Measurements from ENCODE around the gene SMIM38. TPM values are rescaled to one million over a fixed set of nuclear protein-coding genes. Genes with fewer than 3 reads are reported as not detected.

Gene SMIM38
- 1 to 10 TPM in 2 of 4 donors, under 1 TPM in 2; 0.13 to 1.8 (median 0.98) TPM for total RNA-seq

GRCh38 chr11:69155302-69156234 lies at the start of gene SMIM38:
TSS of gene SMIM38 (plus strand) at chr11:69155935. CDS start at chr11:69157847, 1,912 bp downstream.
- intact Hi-C loops (cut with DNase I; ENCODE audit: low total_unique reads), result no loop called here
- TF ChIP-seq CTCF (IDR thresholded peaks at IDR 0.05), result no peak
- TF ChIP-seq POLR2A (IDR thresholded peaks at IDR 0.05), result no peak
- DNase-seq (ENCODE audit: low spot score in 2 of 2), result no peak
- H3K4me3 ChIP-seq (ENCODE audit: low read depth, poor library complexity, severe bottlenecking), result no peak within 1 kb of the TSS
- 63 to 64% methylated on average over 29 to 31 of the region's 32 CpGs for WGBS, 2 donors

- WGBS, 2 donors, result 56 to 72% methylated on average over 18 to 20 of the region's 23 CpGs
- no peak for DNase-seq (ENCODE audit: low spot score in 2 of 2)
- no peak overlapping the region for H3K4me3 ChIP-seq (ENCODE audit: low read depth, poor library complexity, severe bottlenecking)
- no peak for TF ChIP-seq CTCF (IDR thresholded peaks at IDR 0.05)
- no peak for TF ChIP-seq POLR2A (IDR thresholded peaks at IDR 0.05)
- intact Hi-C loops (cut with DNase I; ENCODE audit: low total_unique reads), result no loop called here
Measured at GRCh38 chr11:69106031-69106811, 49.5 kb upstream of the SMIM38 start.

- TF ChIP-seq CTCF (IDR thresholded peaks at IDR 0.05) (no peak), POLR2A (IDR thresholded peaks at IDR 0.05) (no peak)
- no peak for DNase-seq (ENCODE audit: low spot score in 2 of 2)
- no peak overlapping the region for H3K4me3 ChIP-seq (ENCODE audit: low read depth, poor library complexity, severe bottlenecking)
- intact Hi-C loops (cut with DNase I; ENCODE audit: low total_unique reads), result no loop called here
Measured at GRCh38 chr11:69107413-69107812, 48.3 kb upstream of the SMIM38 start.

- no peak overlapping the region for H3K4me3 ChIP-seq (ENCODE audit: low read depth, poor library complexity, severe bottlenecking)
- no peak for DNase-seq (ENCODE audit: low spot score in 2 of 2)
- intact Hi-C loops (cut with DNase I; ENCODE audit: low total_unique reads), result no loop called here
- no peak for TF ChIP-seq POLR2A (IDR thresholded peaks at IDR 0.05)
- no peak for TF ChIP-seq CTCF (IDR thresholded peaks at IDR 0.05)
- 96 to 97% methylated on average over 7 of the region's 7 CpGs for WGBS, 2 donors
Measured at GRCh38 chr11:69108030-69108429, 47.7 kb upstream of the SMIM38 start.

GRCh38 chr11:69108559-69108958 lies 47.2 kb upstream of the SMIM38 start:
- WGBS, 2 donors, result 85 to 97% methylated on average over 5 of the region's 5 CpGs
- intact Hi-C loops (cut with DNase I; ENCODE audit: low total_unique reads), result no loop called here
- DNase-seq (ENCODE audit: low spot score in 2 of 2), result no peak
- H3K4me3 ChIP-seq (ENCODE audit: low read depth, poor library complexity, severe bottlenecking), result no peak overlapping the region
- no peak for TF ChIP-seq POLR2A (IDR thresholded peaks at IDR 0.05)
- no peak for TF ChIP-seq CTCF (IDR thresholded peaks at IDR 0.05)

Data from lower leg skin (tissue), 4 donors.